ENCODE data around the gene C6orf120. TPM values are rescaled to one million over a fixed set of nuclear protein-coding genes. Genes with fewer than 3 reads are reported as not detected.

C6orf120 gene
- total RNA-seq, 6 donors from 2014 or later: 16.8 to 33.5 (median 26.9) TPM

GRCh38 chr6:169656546-169657283 lies 45.2 kb upstream of the C6orf120 start:
- Histone ChIP-seq H3K4me1 (peaks cover 0 to 9% (median 3%) of the 10 kb centered on the region in 4 donors), H3K27ac (no peak overlapping the region), H3K9me3 (no peaks in the 10 kb centered on the region), H3K27me3 (no peaks in the 10 kb centered on the region), H3K36me3 (peaks cover 0 to 46% (median 17%) of the 10 kb centered on the region in 4 donors), H3K4me3 (no peak overlapping the region)
- 93 to 97% methylated on average over 16 to 23 of the region's 23 CpGs for WGBS, 2 donors
- no peak for ATAC-seq (ENCODE audit: low FRiP score in 2 of 2)
- DNase-seq: peak in 1 of 2 donors; percentile 49
- TF ChIP-seq POLR2AphosphoS5 (IDR thresholded peaks at IDR 0.05): no peak
- no peak for TF ChIP-seq CTCF (IDR thresholded peaks at IDR 0.05)
- TF ChIP-seq EP300 (IDR thresholded peaks at IDR 0.05): no peak

- Histone ChIP-seq H3K27me3 (no peaks in the 10 kb centered on the region), H3K4me3 (no peak overlapping the region), H3K36me3 (peaks cover 0 to 51% (median 17%) of the 10 kb centered on the region in 4 donors), H3K9me3 (no peaks in the 10 kb centered on the region), H3K27ac (no peak overlapping the region), H3K4me1 (peaks cover 0 to 9% (median 3%) of the 10 kb centered on the region in 4 donors)
- 89 to 94% methylated on average over 13 of the region's 13 CpGs for WGBS, 2 donors
- DNase-seq: peak in 1 of 2 donors; percentile 67
- no peak for ATAC-seq (ENCODE audit: low FRiP score in 2 of 2)
- TF ChIP-seq POLR2AphosphoS5 (IDR thresholded peaks at IDR 0.05) (no peak), CTCF (IDR thresholded peaks at IDR 0.05) (no peak), EP300 (IDR thresholded peaks at IDR 0.05) (no peak), POLR2A (IDR thresholded peaks at IDR 0.05) (no peak)
Observed at GRCh38 chr6:169657284-169657610, 44.7 kb upstream of the C6orf120 start.

GRCh38 chr6:169659820-169660610 lies 41.9 kb upstream of the C6orf120 start:
- Histone ChIP-seq H3K4me3 (no peak overlapping the region), H3K27me3 (no peaks in the 10 kb centered on the region), H3K9me3 (no peaks in the 10 kb centered on the region), H3K27ac (no peak overlapping the region), H3K36me3 (peaks cover 0 to 73% (median 26%) of the 10 kb centered on the region in 4 donors), H3K4me1 (peaks cover 0 to 9% (median 3%) of the 10 kb centered on the region in 4 donors)
- ATAC-seq (ENCODE audit: low FRiP score in 2 of 2): no peak
- WGBS, 2 donors: 88 to 95% methylated on average over 21 to 26 of the region's 26 CpGs
- peak in 1 of 2 donors; percentile 66 for DNase-seq
- no peak for TF ChIP-seq POLR2AphosphoS5 (IDR thresholded peaks at IDR 0.05)
- TF ChIP-seq CTCF (IDR thresholded peaks at IDR 0.05): no peak
- no peak for TF ChIP-seq EP300 (IDR thresholded peaks at IDR 0.05)
- no peak for TF ChIP-seq POLR2A (IDR thresholded peaks at IDR 0.05)

GRCh38 chr6:169660751-169661390 lies 41.1 kb upstream of the C6orf120 start:
- Histone ChIP-seq H3K4me1 (peaks cover 0 to under 1% (median 0%) of the 10 kb centered on the region in 4 donors), H3K27me3 (no peaks in the 10 kb centered on the region), H3K36me3 (peaks cover 0 to 76% (median 30%) of the 10 kb centered on the region in 4 donors), H3K9me3 (no peaks in the 10 kb centered on the region), H3K27ac (no peak overlapping the region), H3K4me3 (no peak overlapping the region)
- 92 to 94% methylated on average over 14 to 16 of the region's 26 CpGs for WGBS, 2 donors
- TF ChIP-seq POLR2AphosphoS5 (IDR thresholded peaks at IDR 0.05) (no peak), CTCF (IDR thresholded peaks at IDR 0.05) (no peak), POLR2A (IDR thresholded peaks at IDR 0.05) (no peak), EP300 (IDR thresholded peaks at IDR 0.05) (no peak)
- ATAC-seq (ENCODE audit: low FRiP score in 2 of 2): no peak
- peak in 1 of 2 donors; percentile 84 for DNase-seq

All from upper lobe of left lung (tissue), 6 donors.